Measurements from ENCODE around the gene AADACL4. TPM values are rescaled to one million over a fixed set of nuclear protein-coding genes. Genes with fewer than 3 reads are reported as not detected.
"Not testable (repeated sequence)": the region's sequence is repeated elsewhere in the genome, so short reads cannot be mapped to it uniquely, and the experiment has no call there.

The AADACL4 gene
- total and polyA plus RNA-seq, 2 donors, result 0.05 TPM; not detected in 1

- no peaks in the 10 kb centered on the region for H3K4me1 ChIP-seq (ENCODE audit: control insufficient read depth in 2 of 2, insufficient read depth in 2 of 2, low read length in 2 of 2)
- no peaks in the 10 kb centered on the region for H3K9me3 ChIP-seq (ENCODE audit: control insufficient read depth in 2 of 2, insufficient read depth in 1 of 2, low read length in 1 of 2)
- H3K36me3 ChIP-seq (ENCODE audit: control insufficient read depth in 2 of 2, insufficient read depth in 2 of 2, low read length in 1 of 2), result no peaks in the 10 kb centered on the region
- 96% methylated on average over 6 of the region's 6 CpGs for WGBS
- H3K27ac ChIP-seq (ENCODE audit: low read depth in 1 of 2, low read length in 1 of 2), result no peak overlapping the region
- DNase-seq (ENCODE audit: low read depth in 6 of 9, low spot score in 9 of 9), result no peak
- no peaks in the 10 kb centered on the region for H3K27me3 ChIP-seq (ENCODE audit: control insufficient read depth in 2 of 2, insufficient read depth in 1 of 2, low read length in 1 of 2)
- no peak overlapping the region for H3K4me3 ChIP-seq (ENCODE audit: low read length in 2 of 2)
These were observed 17.8 kb downstream of the AADACL4 start for GRCh38 chr1:12661606-12662219.

GRCh38 chr1:12662556-12662955 is 18.7 kb downstream of the AADACL4 start:
- no peak for DNase-seq (ENCODE audit: low read depth in 6 of 9, low spot score in 9 of 9)
- Histone ChIP-seq H3K4me3 (ENCODE audit: low read length in 2 of 2) (no peak overlapping the region), H3K4me1 (ENCODE audit: control insufficient read depth in 2 of 2, insufficient read depth in 2 of 2, low read length in 2 of 2) (no peaks in the 10 kb centered on the region), H3K9me3 (ENCODE audit: control insufficient read depth in 2 of 2, insufficient read depth in 1 of 2, low read length in 1 of 2) (no peaks in the 10 kb centered on the region), H3K27me3 (ENCODE audit: control insufficient read depth in 2 of 2, insufficient read depth in 1 of 2, low read length in 1 of 2) (no peaks in the 10 kb centered on the region), H3K27ac (ENCODE audit: low read depth in 1 of 2, low read length in 1 of 2) (no peak overlapping the region), H3K36me3 (ENCODE audit: control insufficient read depth in 2 of 2, insufficient read depth in 2 of 2, low read length in 1 of 2) (no peaks in the 10 kb centered on the region)
- 100% methylated on average over 1 of the region's 1 CpG for WGBS

GRCh38 chr1:12665511-12665910 is 21.6 kb downstream of the AADACL4 start:
- 88% methylated on average over 4 of the region's 4 CpGs for WGBS
- no peak overlapping the region for H3K4me3 ChIP-seq (ENCODE audit: low read length in 2 of 2)
- H3K27ac ChIP-seq (ENCODE audit: low read depth in 1 of 2, low read length in 1 of 2), result no peak overlapping the region
- DNase-seq (ENCODE audit: low read depth in 6 of 9, low spot score in 9 of 9), result no peak
- no peaks in the 10 kb centered on the region for H3K36me3 ChIP-seq (ENCODE audit: control insufficient read depth in 2 of 2, insufficient read depth in 2 of 2, low read length in 1 of 2)
- H3K27me3 ChIP-seq (ENCODE audit: control insufficient read depth in 2 of 2, insufficient read depth in 1 of 2, low read length in 1 of 2), result no peaks in the 10 kb centered on the region
- no peaks in the 10 kb centered on the region for H3K4me1 ChIP-seq (ENCODE audit: control insufficient read depth in 2 of 2, insufficient read depth in 2 of 2, low read length in 2 of 2)
- peaks cover 3 to 4% of the 10 kb centered on the region in 2 donors for H3K9me3 ChIP-seq (ENCODE audit: control insufficient read depth in 2 of 2, insufficient read depth in 1 of 2, low read length in 1 of 2)

GRCh38 chr1:12666141-12666735 is 22.4 kb downstream of the AADACL4 start:
- no peak for DNase-seq (ENCODE audit: low read depth in 6 of 9, low spot score in 9 of 9)
- H3K4me1 ChIP-seq (ENCODE audit: control insufficient read depth in 2 of 2, insufficient read depth in 2 of 2, low read length in 2 of 2), result no peaks in the 10 kb centered on the region
- WGBS, result 96% methylated on average over 15 of the region's 15 CpGs
- no peak overlapping the region for H3K27ac ChIP-seq (ENCODE audit: low read depth in 1 of 2, low read length in 1 of 2)
- H3K4me3 ChIP-seq (ENCODE audit: low read length in 2 of 2), result no peak overlapping the region
- H3K36me3 ChIP-seq (ENCODE audit: control insufficient read depth in 2 of 2, insufficient read depth in 2 of 2, low read length in 1 of 2), result no peaks in the 10 kb centered on the region
- no peaks in the 10 kb centered on the region for H3K27me3 ChIP-seq (ENCODE audit: control insufficient read depth in 2 of 2, insufficient read depth in 1 of 2, low read length in 1 of 2)
- H3K9me3 ChIP-seq (ENCODE audit: control insufficient read depth in 2 of 2, insufficient read depth in 1 of 2, low read length in 1 of 2), result peaks cover 3 to 4% of the 10 kb centered on the region in 2 donors

GRCh38 chr1:12669529-12670068 is 25.7 kb downstream of the AADACL4 start:
- Histone ChIP-seq H3K27ac (ENCODE audit: low read depth in 1 of 2, low read length in 1 of 2) (no peak overlapping the region), H3K4me3 (ENCODE audit: low read length in 2 of 2) (no peak overlapping the region), H3K36me3 (ENCODE audit: control insufficient read depth in 2 of 2, insufficient read depth in 2 of 2, low read length in 1 of 2) (no peaks in the 10 kb centered on the region), H3K9me3 (ENCODE audit: control insufficient read depth in 2 of 2, insufficient read depth in 1 of 2, low read length in 1 of 2) (peaks cover 3 to 4% of the 10 kb centered on the region in 2 donors), H3K4me1 (ENCODE audit: control insufficient read depth in 2 of 2, insufficient read depth in 2 of 2, low read length in 2 of 2) (no peaks in the 10 kb centered on the region), H3K27me3 (ENCODE audit: control insufficient read depth in 2 of 2, insufficient read depth in 1 of 2, low read length in 1 of 2) (no peaks in the 10 kb centered on the region)
- 91% methylated on average over 3 of the region's 3 CpGs for WGBS
- no peak for DNase-seq (ENCODE audit: low read depth in 6 of 9, low spot score in 9 of 9)

- H3K36me3 ChIP-seq (ENCODE audit: control insufficient read depth in 2 of 2, insufficient read depth in 2 of 2, low read length in 1 of 2), result no peaks in the 10 kb centered on the region
- DNase-seq (ENCODE audit: low read depth in 6 of 9, low spot score in 9 of 9), result no peak
- no peaks in the 10 kb centered on the region for H3K9me3 ChIP-seq (ENCODE audit: control insufficient read depth in 2 of 2, insufficient read depth in 1 of 2, low read length in 1 of 2)
- no peak overlapping the region for H3K27ac ChIP-seq (ENCODE audit: low read depth in 1 of 2, low read length in 1 of 2)
- no peak overlapping the region for H3K4me3 ChIP-seq (ENCODE audit: low read length in 2 of 2)
- no peaks in the 10 kb centered on the region for H3K27me3 ChIP-seq (ENCODE audit: control insufficient read depth in 2 of 2, insufficient read depth in 1 of 2, low read length in 1 of 2)
- no peaks in the 10 kb centered on the region for H3K4me1 ChIP-seq (ENCODE audit: control insufficient read depth in 2 of 2, insufficient read depth in 2 of 2, low read length in 2 of 2)
These were observed 30.5 kb downstream of the AADACL4 start for GRCh38 chr1:12674358-12674757.

- not testable (repeated sequence) for H3K4me3 ChIP-seq (ENCODE audit: low read length in 2 of 2); H3K4me1 ChIP-seq (ENCODE audit: control insufficient read depth in 2 of 2, insufficient read depth in 2 of 2, low read length in 2 of 2); H3K36me3 ChIP-seq (ENCODE audit: control insufficient read depth in 2 of 2, insufficient read depth in 2 of 2, low read length in 1 of 2); DNase-seq (ENCODE audit: low read depth in 6 of 9, low spot score in 9 of 9); H3K27ac ChIP-seq (ENCODE audit: low read depth in 1 of 2, low read length in 1 of 2); H3K27me3 ChIP-seq (ENCODE audit: control insufficient read depth in 2 of 2, insufficient read depth in 1 of 2, low read length in 1 of 2); H3K9me3 ChIP-seq (ENCODE audit: control insufficient read depth in 2 of 2, insufficient read depth in 1 of 2, low read length in 1 of 2)
- 92% methylated on average over 4 of the region's 4 CpGs for WGBS
These were observed 32.2 kb downstream of the AADACL4 start for GRCh38 chr1:12676122-12676521.

- H3K27ac ChIP-seq (ENCODE audit: low read depth in 1 of 2, low read length in 1 of 2), result no peak overlapping the region
- WGBS, result 88% methylated on average over 1 of the region's 1 CpG
- no peak for DNase-seq (ENCODE audit: low read depth in 6 of 9, low spot score in 9 of 9)
- H3K4me3 ChIP-seq (ENCODE audit: low read length in 2 of 2), result no peak overlapping the region
- no peaks in the 10 kb centered on the region for H3K36me3 ChIP-seq (ENCODE audit: control insufficient read depth in 2 of 2, insufficient read depth in 2 of 2, low read length in 1 of 2)
- H3K27me3 ChIP-seq (ENCODE audit: control insufficient read depth in 2 of 2, insufficient read depth in 1 of 2, low read length in 1 of 2), result no peaks in the 10 kb centered on the region
- no peaks in the 10 kb centered on the region for H3K9me3 ChIP-seq (ENCODE audit: control insufficient read depth in 2 of 2, insufficient read depth in 1 of 2, low read length in 1 of 2)
- no peaks in the 10 kb centered on the region for H3K4me1 ChIP-seq (ENCODE audit: control insufficient read depth in 2 of 2, insufficient read depth in 2 of 2, low read length in 2 of 2)
These were observed 33.7 kb downstream of the AADACL4 start for GRCh38 chr1:12677565-12677964.

GRCh38 chr1:12678350-12678749 is 34.5 kb downstream of the AADACL4 start:
- Histone ChIP-seq H3K27me3 (ENCODE audit: control insufficient read depth in 2 of 2, insufficient read depth in 1 of 2, low read length in 1 of 2) (no peaks in the 10 kb centered on the region), H3K27ac (ENCODE audit: low read depth in 1 of 2, low read length in 1 of 2) (no peak overlapping the region), H3K9me3 (ENCODE audit: control insufficient read depth in 2 of 2, insufficient read depth in 1 of 2, low read length in 1 of 2) (no peaks in the 10 kb centered on the region), H3K36me3 (ENCODE audit: control insufficient read depth in 2 of 2, insufficient read depth in 2 of 2, low read length in 1 of 2) (no peaks in the 10 kb centered on the region), H3K4me1 (ENCODE audit: control insufficient read depth in 2 of 2, insufficient read depth in 2 of 2, low read length in 2 of 2) (no peaks in the 10 kb centered on the region), H3K4me3 (ENCODE audit: low read length in 2 of 2) (no peak overlapping the region)
- WGBS, result 66% methylated on average over 2 of the region's 2 CpGs
- DNase-seq (ENCODE audit: low read depth in 6 of 9, low spot score in 9 of 9), result no peak

Data from thymus (tissue), 11 donors.